Measurements from ENCODE around the gene CALCR. TPM values are rescaled to one million over a fixed set of nuclear protein-coding genes. Genes with fewer than 3 reads are reported as not detected.

Gene CALCR
- total and polyA plus RNA-seq, 9 of the 15 experiments (the other 6 are each of a cell fraction or from before 2014, with no cell fraction given): 0.04 to 0.14 (median 0.09) TPM; not detected in 3

- no peak for TF ChIP-seq NFXL1 (CRISPR knock-in tag; IDR thresholded peaks at IDR 0.05)
- no peak for TF ChIP-seq CAMTA2 (CRISPR knock-in tag; conservative IDR thresholded peaks at IDR 0.05)
- TF ChIP-seq HMBOX1 (IDR thresholded peaks at IDR 0.05): no peak
- in situ Hi-C loops (cut with MboI): loop anchor here (5.0 kb wide), 1 partner anchor 307 kb away; no protein-coding TSS in a partner anchor
- no TSS peak for BruUV-seq (replicated peaks)
These were observed 29.8 kb downstream of the CALCR start for GRCh38 chr7:93544691-93545090.

GRCh38 chr7:93538061-93538460 is 36.5 kb downstream of the CALCR start:
- Histone ChIP-seq H3K27me3 (ENCODE audit: control insufficient read depth in 2 of 2, insufficient read depth in 2 of 2, low read length in 2 of 2) (no peaks in the 10 kb centered on the region), H3K4me2 (ENCODE audit: insufficient read depth, low read length) (no peak overlapping the region), H2AFZ (ENCODE audit: low read depth, low read length) (no peak overlapping the region), H3K79me2 (ENCODE audit: control insufficient read depth, insufficient read depth, low read length) (no peaks in the 10 kb centered on the region), H3K27ac (ENCODE audit: extremely low read depth, low read depth, low read length) (no peak overlapping the region), H4K20me1 (replicated peaks; ENCODE audit: control insufficient read depth, insufficient read depth, low read length) (no peaks in the 10 kb centered on the region), H3K4me3 (no peak overlapping the region), H3K9ac (ENCODE audit: insufficient read depth in 1 of 2, low read depth in 2 of 2, low read length in 2 of 2) (no peak overlapping the region), H3K9me1 (ENCODE audit: control insufficient read depth, insufficient read depth, low read length) (no peaks in the 10 kb centered on the region), H3K4me1 (replicated peaks in 1 of 2; ENCODE audit: control insufficient read depth in 2 of 2, insufficient read depth in 2 of 2, low read length in 2 of 2) (no peaks in the 10 kb centered on the region), H3K9me3 (replicated peaks; ENCODE audit: control insufficient read depth, insufficient read depth, low read depth, low read length) (no peaks in the 10 kb centered on the region), H3K36me3 (ENCODE audit: control insufficient read depth, insufficient read depth, low read length) (no peaks in the 10 kb centered on the region)
- WGBS (ENCODE audit: insufficient coverage, low coverage, missing lambda C conversion rate): 3% methylated on average over 1 of the region's 1 CpG
- DNase-seq (ENCODE audit: extremely low read depth in 1 of 4, low spot score in 3 of 4): no peak
- ATAC-seq: no peak
- intact Hi-C loops (cut with micrococcal nuclease): no loop called here
- ChIA-PET CTCF (ENCODE audit: low intra/inter-chr PET ratio) (no interaction called here), POLR2A (no interaction called here)
- BruUV-seq (replicated peaks): no TSS peak
- FAIRE-seq: no peak
- in situ Hi-C loops (cut with MboI): no loop called here
- TF ChIP-seq ETV5 (CRISPR knock-in tag; IDR thresholded peaks at IDR 0.05; ENCODE audit: low read depth) (no peak), ZNF764 (CRISPR knock-in tag; IDR thresholded peaks at IDR 0.05; ENCODE audit: low read depth) (no peak), SETDB1 (IDR thresholded peaks at IDR 0.05; ENCODE audit: low read length) (no peak), THRA (IDR thresholded peaks at IDR 0.05) (no peak), FOXK2 (conservative IDR thresholded peaks at IDR 0.05 in 1 of 2, IDR thresholded peaks at IDR 0.05 in 1 of 2; ENCODE audit: low read depth in 2 of 2) (no peak), SAP30 (IDR thresholded peaks at IDR 0.05; ENCODE audit: borderline replicate concordance, insufficient read depth, low read depth, low read length, poor library complexity, severe bottlenecking) (no peak), MITF (IDR thresholded peaks at IDR 0.05) (no peak)

More at GRCh38 chr7:93544691-93545090, 29.8 kb downstream of the CALCR start:
- ATAC-seq (no peak; the same call in 2 of the 3 replicates), FAIRE-seq (no peak), DNase-seq (ENCODE audit: extremely low read depth in 1 of 4, low spot score in 3 of 4) (no peak)
- no peaks in the 10 kb centered on the region for H3K9me3 ChIP-seq (replicated peaks; ENCODE audit: control insufficient read depth, insufficient read depth, low read depth, low read length)
- ChIA-PET CTCF (ENCODE audit: low intra/inter-chr PET ratio) (no interaction called here), POLR2A (no interaction called here)
- no peak overlapping the region for H3K4me3 ChIP-seq
- H3K27ac ChIP-seq (ENCODE audit: extremely low read depth, low read depth, low read length): no peak overlapping the region
- H3K4me2 ChIP-seq (ENCODE audit: insufficient read depth, low read length): no peak overlapping the region
- H3K9me1 ChIP-seq (ENCODE audit: control insufficient read depth, insufficient read depth, low read length): no peaks in the 10 kb centered on the region
- H3K4me1 ChIP-seq (replicated peaks in 1 of 2; ENCODE audit: control insufficient read depth in 2 of 2, insufficient read depth in 2 of 2, low read length in 2 of 2): no peaks in the 10 kb centered on the region
- H4K20me1 ChIP-seq (replicated peaks; ENCODE audit: control insufficient read depth, insufficient read depth, low read length): no peaks in the 10 kb centered on the region
- no peaks in the 10 kb centered on the region for H3K36me3 ChIP-seq (ENCODE audit: control insufficient read depth, insufficient read depth, low read length)
- no peak overlapping the region for H3K9ac ChIP-seq (ENCODE audit: insufficient read depth in 1 of 2, low read depth in 2 of 2, low read length in 2 of 2)
- H2AFZ ChIP-seq (ENCODE audit: low read depth, low read length): no peak overlapping the region
- intact Hi-C loops (cut with micrococcal nuclease): no loop called here
- 2% methylated on average over 2 of the region's 2 CpGs for WGBS (ENCODE audit: insufficient coverage, low coverage, missing lambda C conversion rate)
- no peaks in the 10 kb centered on the region for H3K79me2 ChIP-seq (ENCODE audit: control insufficient read depth, insufficient read depth, low read length)
- H3K27me3 ChIP-seq (ENCODE audit: control insufficient read depth in 2 of 2, insufficient read depth in 2 of 2, low read length in 2 of 2): 0 out of 5 replicates have a peak, but pooled peaks cover 0 to 4% of the 10 kb centered on the region in 2 experiments

Data from K562 (cell line).